NCI-H526 (cell line): ENCODE data around the gene SLC16A9.

Experiments
- DNase-seq, 2 experiments: peaks; one replicate each; lab custom pipeline; 2025; lab: John Stamatoyannopoulos, UW

The SLC16A9 gene

DNA sequence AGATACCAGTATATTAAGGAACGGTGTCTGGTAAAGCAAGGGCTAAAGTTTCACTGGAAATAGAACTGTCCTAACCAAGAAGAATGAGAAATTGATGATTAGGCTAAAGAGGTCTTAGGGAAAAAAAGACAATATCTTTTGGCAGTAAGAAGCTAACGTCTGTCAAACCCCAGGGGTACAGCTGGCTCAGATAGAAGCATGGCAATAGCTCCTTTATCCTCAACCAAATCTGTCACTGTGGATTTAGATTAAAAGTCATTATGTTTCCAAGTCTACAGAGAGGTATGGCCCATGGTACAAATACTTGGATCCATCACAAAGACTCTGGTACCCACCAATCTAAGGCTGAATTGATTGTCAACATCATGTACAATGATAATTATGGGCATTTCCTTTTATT, 8.6 kb upstream of the SLC16A9 start:
- no peak for DNase-seq

DNA sequence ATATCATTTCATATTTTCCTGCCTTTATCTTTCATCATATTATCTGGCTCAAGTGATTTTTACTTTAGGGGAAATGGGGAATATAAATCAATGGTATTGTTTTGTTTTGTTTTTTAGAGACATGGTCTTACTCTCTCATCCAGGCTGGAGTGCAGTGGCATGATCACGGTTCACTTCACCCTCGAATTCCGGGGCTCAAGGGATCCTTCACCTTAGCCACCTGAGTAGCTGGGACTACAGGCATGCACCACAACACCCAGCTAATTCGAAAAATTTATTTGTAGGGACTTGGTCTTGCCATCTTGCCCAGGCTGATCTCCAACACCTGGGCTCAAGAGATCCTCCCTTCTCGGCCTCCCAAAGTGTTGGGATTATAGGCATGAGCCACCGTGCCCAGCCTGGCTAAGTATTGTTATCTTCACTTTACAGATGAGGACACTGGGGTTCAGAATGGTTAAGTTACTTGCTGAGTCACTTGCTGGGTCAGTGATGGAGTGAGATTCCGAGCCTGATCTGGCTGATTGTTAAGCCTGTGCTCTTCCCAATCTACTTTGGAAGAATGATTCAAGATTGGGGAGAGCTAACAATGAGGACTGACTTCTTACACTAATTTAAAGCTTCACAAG, 3.7 kb upstream of the SLC16A9 start:
- no peak for DNase-seq

GRCh38 chr10:59711871-59712494, 2.3 kb upstream of the SLC16A9 start:
- no peak for DNase-seq

GRCh38 chr10:59708816-59709394, 745 bp downstream of the SLC16A9 start:
- DNase-seq = peak in 1 of 2 experiments; percentile 3

DNA sequence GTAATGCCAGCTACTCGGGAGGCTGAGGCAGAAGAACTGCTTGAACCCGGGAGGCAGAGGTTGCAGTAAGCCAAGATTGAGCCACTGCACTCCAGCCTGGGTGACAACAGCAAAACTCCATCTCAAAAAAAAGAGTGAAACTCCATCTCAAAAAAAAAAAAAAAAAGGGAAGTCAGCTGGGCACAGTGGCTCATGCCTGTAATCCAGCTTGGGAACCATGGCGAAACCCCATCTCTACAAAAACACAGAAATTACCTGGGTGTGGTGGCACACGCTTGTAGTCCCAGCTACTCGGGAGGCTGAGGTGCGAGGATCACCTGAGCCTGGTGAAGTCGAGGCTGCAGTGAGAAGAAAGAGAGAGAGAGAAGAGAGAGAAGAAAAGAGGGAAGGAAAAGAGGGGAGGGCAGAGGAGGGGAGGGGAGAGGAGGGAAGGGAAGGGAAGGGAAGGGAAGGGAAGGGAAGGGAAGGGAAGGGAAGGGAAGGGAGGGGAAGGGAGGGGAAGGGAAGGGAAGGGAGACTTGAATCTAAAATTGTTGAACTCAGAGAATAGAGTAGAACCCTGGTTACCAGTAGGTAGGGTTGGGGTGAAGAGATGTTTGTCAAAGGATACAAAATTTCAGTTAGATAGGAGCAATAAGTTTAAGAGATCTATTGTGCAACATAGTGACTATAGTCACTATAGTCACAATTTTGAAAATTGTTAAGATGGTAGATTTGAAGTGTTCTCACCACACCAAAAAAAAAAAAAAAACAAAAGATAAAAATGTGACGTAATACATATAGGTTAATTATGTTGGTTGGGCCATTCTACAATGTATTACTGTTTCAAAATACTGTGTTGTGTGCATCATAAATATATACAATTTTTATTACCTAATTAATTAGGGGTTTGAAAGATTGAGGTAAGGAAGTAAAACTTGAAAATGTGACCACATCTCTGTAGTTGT, 2.5 kb downstream of the SLC16A9 start:
- no peak for DNase-seq

DNA sequence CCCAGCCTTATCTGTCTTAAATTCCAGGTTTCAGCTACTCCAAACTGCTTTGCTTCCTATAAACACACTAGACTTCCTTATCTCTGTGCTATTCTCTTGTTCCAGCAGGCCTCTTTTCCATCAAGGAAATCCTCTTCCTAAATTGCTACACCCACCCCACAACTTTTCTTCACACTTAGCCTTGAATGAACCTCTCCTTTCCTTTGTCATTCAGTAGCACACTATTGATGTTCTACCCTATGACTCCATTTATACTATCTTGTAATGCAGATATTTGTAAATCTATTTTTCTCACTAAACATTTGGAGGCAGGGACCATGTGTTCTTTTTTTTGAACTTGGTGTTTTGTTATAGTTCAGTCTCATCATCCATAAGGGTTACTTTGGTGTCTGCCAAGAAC, 3.7 kb downstream of the SLC16A9 start:
- DNase-seq = no peak

DNA sequence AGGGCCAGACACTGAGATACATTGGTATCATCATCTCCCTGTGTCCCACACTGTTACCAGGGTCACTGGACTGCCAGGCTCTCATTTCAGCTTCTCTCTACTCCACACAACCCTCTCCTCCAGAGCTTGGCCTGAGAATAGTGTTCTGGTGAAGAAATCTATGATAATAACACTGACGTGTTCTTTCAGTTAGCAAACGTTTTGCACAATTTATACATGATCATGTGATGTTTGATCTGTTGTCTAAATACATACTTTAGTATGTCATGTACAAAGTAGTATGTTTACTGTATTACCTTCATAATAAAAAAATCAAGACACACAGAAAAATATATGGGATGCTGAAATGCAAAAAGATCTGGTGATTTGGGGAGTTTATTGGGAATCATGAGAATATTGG, 5.0 kb downstream of the SLC16A9 start:
- no peak for DNase-seq

- no peak for DNase-seq
These were observed 7.3 kb downstream of the SLC16A9 start for GRCh38 chr10:59702347-59702746.

DNA sequence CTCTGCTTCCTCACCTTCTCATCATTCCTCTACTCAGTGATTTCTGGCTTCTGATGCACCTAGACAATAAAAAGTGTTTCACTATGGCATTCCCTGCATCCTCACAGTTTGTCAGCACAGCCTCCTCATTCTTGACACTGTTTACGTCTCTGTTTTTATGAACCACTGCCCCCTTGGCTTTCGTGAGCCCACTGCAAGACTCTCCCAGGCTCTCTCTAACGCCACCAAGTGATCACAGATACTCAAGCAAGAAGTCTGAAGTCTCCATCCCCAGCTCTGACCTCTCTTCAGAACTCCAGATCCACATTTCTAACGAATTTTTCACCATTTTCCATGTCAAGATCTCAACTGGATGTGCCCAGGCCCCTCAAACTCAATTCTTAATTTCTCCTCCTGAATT, 8.9 kb downstream of the SLC16A9 start:
- no peak for DNase-seq

DNA sequence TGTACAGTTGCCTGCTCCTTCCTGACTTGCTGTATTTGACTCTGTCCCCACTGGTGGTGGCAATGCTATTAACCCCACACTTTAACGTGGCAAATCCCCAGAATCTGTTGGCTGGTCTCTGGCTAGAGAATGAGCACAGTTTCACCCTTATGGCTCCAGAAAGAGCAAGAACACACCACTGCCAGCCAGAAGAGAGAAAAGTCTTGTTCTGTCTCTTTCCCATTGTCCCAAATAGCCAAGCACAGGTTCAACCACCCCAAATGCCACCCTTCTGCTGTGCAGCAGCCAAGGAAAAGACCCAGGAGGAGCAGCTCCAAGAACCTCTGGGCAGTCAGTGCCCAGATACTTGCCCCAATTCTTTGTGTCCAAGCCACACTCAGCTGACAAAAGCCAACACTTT, 11.3 kb downstream of the SLC16A9 start:
- DNase-seq = no peak

DNA sequence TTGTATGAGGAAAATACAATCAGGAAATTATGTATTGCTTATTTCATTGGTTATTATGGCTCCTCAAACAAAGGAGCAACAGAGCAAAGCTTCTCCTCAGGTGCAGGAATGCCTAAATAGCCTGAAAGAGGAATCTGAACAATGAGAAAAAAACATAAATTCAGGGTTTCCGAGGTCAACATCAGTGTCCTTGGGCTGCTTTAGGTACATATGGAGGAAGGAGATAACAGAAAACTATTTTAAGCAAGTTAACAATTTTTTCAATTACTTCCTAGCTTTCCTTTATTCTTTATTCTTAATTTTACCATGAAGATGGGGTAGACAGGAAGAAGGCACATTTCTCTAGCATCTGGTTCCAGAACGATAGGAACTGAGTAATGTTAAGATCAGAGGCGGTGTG, 14.0 kb downstream of the SLC16A9 start:
- no peak for DNase-seq

DNA sequence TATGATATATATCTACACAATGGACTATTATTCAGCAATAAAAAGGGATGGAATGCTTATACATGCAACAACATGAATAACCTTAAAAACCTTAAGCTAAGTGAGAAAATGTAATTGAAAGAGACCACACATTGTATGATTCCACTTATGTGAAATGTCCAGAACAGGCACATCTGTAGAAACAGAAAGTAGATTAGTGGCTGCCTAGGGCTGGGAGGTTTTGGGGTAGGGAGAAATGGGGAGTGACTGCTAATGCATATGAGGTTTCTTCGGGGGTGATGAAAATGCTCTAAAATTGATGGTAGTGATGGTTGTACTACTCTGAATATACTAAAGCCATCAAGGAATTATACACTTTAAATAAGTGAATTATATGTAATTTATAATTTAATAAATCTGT, 14.7 kb downstream of the SLC16A9 start:
- no peak for DNase-seq

- no peak for DNase-seq
These were observed 17.5 kb downstream of the SLC16A9 start for GRCh38 chr10:59692113-59692512.

DNA sequence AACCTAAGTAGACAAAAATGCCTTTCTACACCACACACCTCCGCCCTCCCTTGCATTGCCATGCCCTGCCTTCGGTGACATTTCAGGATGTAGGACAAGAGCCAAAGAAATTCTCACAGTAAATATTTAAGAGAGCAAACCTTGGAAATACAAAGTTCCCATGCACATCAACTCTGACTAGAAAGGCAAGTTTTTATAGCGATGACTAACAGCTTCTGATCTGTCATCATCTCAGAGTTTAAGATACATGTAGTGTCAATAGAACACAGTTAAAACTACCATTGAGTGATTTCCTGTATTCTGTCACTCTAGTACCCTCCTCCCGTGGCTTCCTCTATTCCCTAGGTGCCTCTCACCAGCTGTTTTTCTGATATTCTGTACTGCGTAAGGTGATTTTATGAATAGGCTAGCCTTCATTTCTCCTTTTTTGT, 20.7 kb downstream of the SLC16A9 start:
- DNase-seq = no peak

GRCh38 chr10:59687657-59688056, 22.0 kb downstream of the SLC16A9 start:
- no peak for DNase-seq

- DNase-seq = no peak
These were observed 25.6 kb downstream of the SLC16A9 start for GRCh38 chr10:59684006-59684405.

GRCh38 chr10:59682986-59683937, 26.4 kb downstream of the SLC16A9 start:
- DNase-seq = no peak

- no peak for DNase-seq
These were observed 29.5 kb downstream of the SLC16A9 start for GRCh38 chr10:59680199-59680598.

GRCh38 chr10:59678884-59679301, 30.8 kb downstream of the SLC16A9 start:
- no peak for DNase-seq

- no peak for DNase-seq
These were observed 32.3 kb downstream of the SLC16A9 start for GRCh38 chr10:59677253-59677831.

- peak; percentile 12 to 21 for DNase-seq
These were observed 33.8 kb downstream of the SLC16A9 start for GRCh38 chr10:59675812-59676211.
